Large intestine (tissue), 3 donors: ENCODE measurements around the gene TAB3. TPM values are rescaled to one million over a fixed set of nuclear protein-coding genes. Genes with fewer than 3 reads are reported as not detected.
A peak's percentile ranks its signal among the peaks of the same experiment; 100 is the strongest.

ENCODE experiments used
- DNase-seq, 2 donors: peaks; one replicate each; pipeline versions ENCODE4 v3.0.0 to v3.0.0-alpha.2; 2013
- H3K27ac ChIP-seq: one replicate; pipeline ENCODE4 v1.5.1; 2013; ENCODE audit warnings: low read length
- H3K27me3 ChIP-seq: 2 replicates; pipeline ENCODE4 v1.6.1; 2013; ENCODE audit warnings: low read length; ENCODE audit not compliant: control insufficient read depth, insufficient read depth
- H3K36me3 ChIP-seq: 2 replicates; pipeline ENCODE4 v1.6.1; 2013; ENCODE audit warnings: low read length; ENCODE audit not compliant: control insufficient read depth, insufficient read depth
- H3K4me1 ChIP-seq: one replicate; pipeline ENCODE4 v1.6.1; 2013; ENCODE audit warnings: low read length; ENCODE audit not compliant: control insufficient read depth, insufficient read depth
- H3K4me3 ChIP-seq: one replicate; pipeline ENCODE4 v1.5.1; 2013; ENCODE audit warnings: low read length
- H3K9me3 ChIP-seq: one replicate; pipeline ENCODE4 v1.6.1; 2013; ENCODE audit warnings: mild to moderate bottlenecking, low read depth, low read length, moderate library complexity; ENCODE audit not compliant: control insufficient read depth
- WGBS: methylation state at CpG from one replicate; pipeline ENCODE4 v1.1.5; 2013; ENCODE audit warnings: low lambda C conversion rate; ENCODE audit not compliant: insufficient coverage; 5-methylcytosine and 5-hydroxymethylcytosine counted together
- polyA plus RNA-seq: library from polyadenylated mRNA; unstranded; fragments of 120-200 nt; gene quantifications from one replicate; pipeline ENCODE4 v1.2.1, GENCODE V29; 2013

TAB3 gene
- polyA plus RNA-seq, 1 donor, result 45.2 TPM

- WGBS, result no CpG with 5 or more reads among the region's 2 CpGs
- Histone ChIP-seq H3K4me3 (no peak overlapping the region), H3K27me3 (no peaks in the 10 kb centered on the region), H3K27ac (no peak overlapping the region), H3K9me3 (no peaks in the 10 kb centered on the region), H3K4me1 (no peaks in the 10 kb centered on the region), H3K36me3 (no peaks in the 10 kb centered on the region)
- DNase-seq, result no peak
These were observed 66.3 kb downstream of the TAB3 start for GRCh38 chrX:30822764-30823163.

- Histone ChIP-seq H3K27me3 (no peaks in the 10 kb centered on the region), H3K27ac (no peak overlapping the region), H3K4me3 (no peak overlapping the region), H3K36me3 (no peaks in the 10 kb centered on the region), H3K9me3 (no peaks in the 10 kb centered on the region), H3K4me1 (no peaks in the 10 kb centered on the region)
- no CpG with 5 or more reads among the region's 3 CpGs for WGBS
- peak in 1 of 2 donors; percentile 5 for DNase-seq
These were observed 66.9 kb downstream of the TAB3 start for GRCh38 chrX:30822068-30822681.

GRCh38 chrX:30821116-30821515, 67.9 kb downstream of the TAB3 start:
- Histone ChIP-seq H3K4me1 (no peaks in the 10 kb centered on the region), H3K27ac (no peak overlapping the region), H3K4me3 (no peak overlapping the region), H3K9me3 (no peaks in the 10 kb centered on the region), H3K36me3 (no peaks in the 10 kb centered on the region), H3K27me3 (no peaks in the 10 kb centered on the region)
- no peak for DNase-seq
- no CpG with 5 or more reads among the region's 1 CpG for WGBS

DNA sequence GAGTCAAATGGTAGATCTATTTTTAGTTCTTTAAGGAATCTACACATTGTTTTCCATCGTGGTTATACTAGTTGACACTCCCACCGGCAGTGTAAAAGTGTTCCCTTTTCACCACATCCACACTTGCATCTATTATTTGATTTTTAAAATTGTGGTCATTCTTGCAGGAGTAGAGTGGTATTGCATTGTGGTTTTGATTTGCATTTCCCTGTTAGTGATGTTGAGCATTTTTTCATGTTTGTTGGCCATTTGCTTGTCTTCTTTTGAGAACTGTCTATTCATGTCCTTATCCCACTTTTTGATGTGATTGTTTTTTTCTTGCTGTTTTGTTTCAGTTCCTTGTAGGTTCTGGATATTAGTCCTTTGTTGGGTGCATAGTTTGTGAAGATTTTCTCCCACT, 70.0 kb downstream of the TAB3 start:
- no peaks in the 10 kb centered on the region for H3K9me3 ChIP-seq
- no peak overlapping the region for H3K4me3 ChIP-seq
- no peak for DNase-seq
- no peak overlapping the region for H3K27ac ChIP-seq
- H3K4me1 ChIP-seq, result no peaks in the 10 kb centered on the region
- WGBS, result no CpG with 5 or more reads among the region's 2 CpGs
- H3K27me3 ChIP-seq, result no peaks in the 10 kb centered on the region
- no peaks in the 10 kb centered on the region for H3K36me3 ChIP-seq

DNA sequence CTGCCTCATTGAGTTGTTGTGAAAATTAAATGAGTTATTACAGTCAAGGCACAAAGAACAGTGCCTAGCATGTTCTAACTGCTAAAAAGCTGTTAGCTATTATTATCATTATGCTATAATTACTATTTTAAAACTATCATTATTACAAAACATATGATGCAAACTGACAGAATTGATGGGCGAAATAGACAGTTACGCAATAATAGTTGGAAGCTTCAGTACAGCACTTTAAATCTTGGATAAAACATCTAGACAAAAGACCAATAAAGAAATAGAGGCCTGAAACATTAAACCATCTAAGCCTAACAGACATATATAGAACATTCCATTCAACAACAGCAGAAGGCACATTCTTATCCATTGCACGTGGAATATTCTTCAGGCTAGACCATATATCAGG, 73.0 kb downstream of the TAB3 start:
- WGBS, result 100% methylated on average over 2 of the region's 3 CpGs
- H3K27me3 ChIP-seq, result no peaks in the 10 kb centered on the region
- H3K4me1 ChIP-seq, result no peaks in the 10 kb centered on the region
- no peak for DNase-seq
- no peaks in the 10 kb centered on the region for H3K9me3 ChIP-seq
- H3K4me3 ChIP-seq, result no peak overlapping the region
- H3K27ac ChIP-seq, result no peak overlapping the region
- no peaks in the 10 kb centered on the region for H3K36me3 ChIP-seq

GRCh38 chrX:30814978-30815377, 74.1 kb downstream of the TAB3 start:
- Histone ChIP-seq H3K4me1 (no peaks in the 10 kb centered on the region), H3K36me3 (no peaks in the 10 kb centered on the region), H3K9me3 (no peaks in the 10 kb centered on the region), H3K27me3 (no peaks in the 10 kb centered on the region), H3K4me3 (no peak overlapping the region), H3K27ac (no peak overlapping the region)
- no peak for DNase-seq
- WGBS, result 100% methylated on average over 2 of the region's 7 CpGs

DNA sequence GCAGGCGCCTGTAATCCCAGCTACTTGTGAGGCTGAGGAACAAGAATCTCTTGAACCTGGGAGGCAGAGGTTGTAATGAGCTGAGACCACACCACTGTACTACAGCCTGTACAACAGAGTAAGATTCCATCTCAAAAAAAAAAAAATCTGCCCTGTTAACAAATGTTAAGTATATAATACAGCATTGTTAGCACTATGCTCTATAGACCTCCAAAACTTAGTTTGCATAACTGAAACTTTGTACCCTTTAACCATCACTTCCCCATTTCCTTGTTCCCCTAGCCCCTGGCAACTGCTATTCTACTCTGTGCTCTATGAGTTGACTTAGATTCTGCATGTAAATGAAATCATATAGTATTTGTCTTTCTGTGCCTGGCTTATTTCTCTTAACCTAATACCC, 76.7 kb downstream of the TAB3 start:
- Histone ChIP-seq H3K27me3 (no peaks in the 10 kb centered on the region), H3K9me3 (no peaks in the 10 kb centered on the region), H3K4me1 (no peaks in the 10 kb centered on the region), H3K27ac (no peak overlapping the region), H3K36me3 (no peaks in the 10 kb centered on the region), H3K4me3 (no peak overlapping the region)
- no CpG with 5 or more reads among the region's 1 CpG for WGBS
- no peak for DNase-seq

DNA sequence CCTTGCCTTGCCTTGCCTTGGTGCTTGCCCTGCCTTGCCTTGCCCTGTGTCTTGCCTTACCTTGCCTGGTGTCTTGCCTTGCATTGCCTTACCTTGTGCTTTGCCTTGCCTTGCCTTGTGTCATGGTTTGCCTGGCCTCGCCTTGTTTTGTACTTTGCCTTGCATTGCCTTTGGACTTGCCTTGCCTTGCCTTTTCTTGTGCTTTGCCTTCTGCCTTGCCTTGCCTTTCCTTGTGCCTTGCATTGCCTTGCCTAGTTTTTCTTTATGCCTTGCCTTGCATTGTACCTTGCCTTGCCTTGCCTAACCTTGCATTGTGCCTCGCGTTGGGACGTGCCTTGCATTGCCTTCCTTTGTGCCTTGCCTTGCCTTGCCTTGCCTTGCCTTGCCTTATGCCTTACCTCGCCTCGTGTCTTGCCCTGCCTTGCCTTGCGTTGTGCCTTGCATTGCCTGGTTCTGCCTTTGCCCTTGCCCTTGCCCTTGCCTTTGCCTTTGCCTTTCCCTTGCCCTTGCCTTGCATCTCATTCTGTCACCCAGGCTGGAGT, 82.8 kb downstream of the TAB3 start:
- DNase-seq, result no peak
- Histone ChIP-seq H3K27ac (no peak overlapping the region), H3K36me3 (no peaks in the 10 kb centered on the region), H3K27me3 (no peaks in the 10 kb centered on the region), H3K4me1 (no peaks in the 10 kb centered on the region), H3K9me3 (no peaks in the 10 kb centered on the region), H3K4me3 (no peak overlapping the region)
- no CpG with 5 or more reads among the region's 7 CpGs for WGBS

GRCh38 chrX:30804462-30804861, 84.6 kb downstream of the TAB3 start:
- Histone ChIP-seq H3K27ac (no peak overlapping the region), H3K27me3 (no peaks in the 10 kb centered on the region), H3K4me1 (no peaks in the 10 kb centered on the region), H3K4me3 (no peak overlapping the region), H3K9me3 (no peaks in the 10 kb centered on the region), H3K36me3 (no peaks in the 10 kb centered on the region)
- no CpG with 5 or more reads among the region's 2 CpGs for WGBS
- DNase-seq, result no peak

DNA sequence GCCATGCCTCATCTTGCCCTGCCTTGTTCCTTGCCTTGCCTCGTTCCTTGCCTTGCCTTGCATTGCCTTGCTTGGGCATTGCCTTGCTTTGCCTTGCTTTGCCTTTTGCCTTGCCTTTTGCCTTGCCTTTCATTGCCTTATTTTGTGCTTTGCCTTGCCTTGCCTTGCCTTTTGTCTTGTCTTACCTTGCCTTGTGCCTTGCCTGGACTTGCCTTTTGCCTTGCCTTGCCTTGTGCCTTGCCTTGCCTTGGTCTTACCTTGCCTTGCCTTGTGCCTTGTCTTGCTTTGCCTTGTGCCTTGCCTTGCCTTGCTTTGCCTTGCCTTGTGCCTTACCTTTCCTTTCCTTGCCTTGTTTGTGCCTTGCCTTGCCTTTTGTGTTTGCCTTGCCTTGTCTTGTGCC, 88.2 kb downstream of the TAB3 start:
- no peak for DNase-seq
- Histone ChIP-seq H3K9me3 (no peaks in the 10 kb centered on the region), H3K27ac (no peak overlapping the region), H3K36me3 (no peaks in the 10 kb centered on the region), H3K27me3 (no peaks in the 10 kb centered on the region), H3K4me3 (no peak overlapping the region), H3K4me1 (no peaks in the 10 kb centered on the region)
- WGBS, result 83% methylated on average over 1 of the region's 1 CpG

DNA sequence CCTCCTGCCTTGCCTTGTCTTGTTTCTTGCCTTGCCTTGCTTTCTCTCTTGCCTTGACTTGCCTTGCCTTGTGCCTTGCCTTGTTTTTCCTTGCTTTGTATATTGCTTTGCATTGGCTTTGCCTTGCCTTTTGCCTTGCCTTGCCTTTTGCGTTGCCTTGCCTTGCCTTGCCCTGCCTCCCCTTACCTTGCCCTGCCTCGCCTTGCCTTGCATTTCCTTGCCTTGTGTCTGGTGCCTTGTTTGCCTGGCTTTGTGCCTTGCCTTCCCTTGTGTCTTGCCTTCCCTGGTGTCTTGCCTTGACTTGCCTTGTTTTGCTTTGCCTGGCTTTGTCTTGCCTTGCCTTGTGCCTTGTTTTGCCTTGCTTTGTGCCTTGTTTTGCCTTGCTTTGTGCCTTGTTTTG, 89.7 kb downstream of the TAB3 start:
- H3K27ac ChIP-seq, result no peak overlapping the region
- no peaks in the 10 kb centered on the region for H3K9me3 ChIP-seq
- no peaks in the 10 kb centered on the region for H3K27me3 ChIP-seq
- no peak overlapping the region for H3K4me3 ChIP-seq
- no CpG with 5 or more reads among the region's 2 CpGs for WGBS
- no peak for DNase-seq
- no peaks in the 10 kb centered on the region for H3K36me3 ChIP-seq
- H3K4me1 ChIP-seq, result no peaks in the 10 kb centered on the region
